ENCODE data around the gene RGS19. TPM values are rescaled to one million over a fixed set of nuclear protein-coding genes. Genes with fewer than 3 reads are reported as not detected.

The RGS19 gene
- total RNA-seq, 6 experiments from 2014 or later: 2.6 to 10.9 (median 5.7) TPM

DNA sequence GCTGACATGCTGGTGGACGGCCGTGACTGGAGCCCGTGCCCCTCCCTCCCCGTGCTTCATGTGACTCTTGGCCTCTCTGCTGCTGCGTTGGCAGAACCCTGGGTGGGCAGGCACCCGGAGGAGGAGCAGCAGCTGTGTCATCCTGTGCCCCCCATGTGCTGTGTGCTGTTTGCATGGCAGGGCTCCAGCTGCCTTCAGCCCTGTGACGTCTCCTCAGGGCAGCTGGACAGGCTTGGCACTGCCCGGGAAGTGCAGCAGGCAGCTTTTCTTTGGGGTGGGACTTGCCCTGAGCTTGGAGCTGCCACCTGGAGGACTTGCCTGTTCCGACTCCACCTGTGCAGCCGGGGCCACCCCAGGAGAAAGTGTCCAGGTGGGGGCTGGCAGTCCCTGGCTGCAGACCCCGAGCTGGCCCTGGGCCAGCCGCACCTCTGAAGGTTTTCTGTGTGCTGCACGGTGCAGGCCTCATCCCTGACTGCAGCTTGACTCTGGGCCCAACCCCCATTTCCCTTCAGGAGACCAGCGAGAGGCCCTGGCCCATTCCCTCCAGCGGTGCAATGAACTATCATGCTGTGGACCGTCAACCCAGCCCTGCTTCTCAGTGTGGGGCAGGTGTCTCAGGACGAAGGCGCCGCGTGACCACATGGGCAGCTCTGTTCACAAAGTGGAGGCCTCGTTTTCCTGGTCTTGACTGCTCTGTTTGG is 19.9 kb upstream of the RGS19 start:
- Histone ChIP-seq H3K27me3 (peaks cover 0 to 9% of the 10 kb centered on the region in 2 donors), H3K9me3 (no peaks in the 10 kb centered on the region), H3K4me1 (peaks cover 0 to 5% (median 0%) of the 10 kb centered on the region in 4 donors), H3K36me3 (no peaks in the 10 kb centered on the region), H3K4me3 (no peak overlapping the region), H3K27ac (no peak overlapping the region)
- ATAC-seq (no peak), DNase-seq (no peak)
- TF ChIP-seq POLR2A (IDR thresholded peaks at IDR 0.05): no peak
- TF ChIP-seq, protein P1, sequence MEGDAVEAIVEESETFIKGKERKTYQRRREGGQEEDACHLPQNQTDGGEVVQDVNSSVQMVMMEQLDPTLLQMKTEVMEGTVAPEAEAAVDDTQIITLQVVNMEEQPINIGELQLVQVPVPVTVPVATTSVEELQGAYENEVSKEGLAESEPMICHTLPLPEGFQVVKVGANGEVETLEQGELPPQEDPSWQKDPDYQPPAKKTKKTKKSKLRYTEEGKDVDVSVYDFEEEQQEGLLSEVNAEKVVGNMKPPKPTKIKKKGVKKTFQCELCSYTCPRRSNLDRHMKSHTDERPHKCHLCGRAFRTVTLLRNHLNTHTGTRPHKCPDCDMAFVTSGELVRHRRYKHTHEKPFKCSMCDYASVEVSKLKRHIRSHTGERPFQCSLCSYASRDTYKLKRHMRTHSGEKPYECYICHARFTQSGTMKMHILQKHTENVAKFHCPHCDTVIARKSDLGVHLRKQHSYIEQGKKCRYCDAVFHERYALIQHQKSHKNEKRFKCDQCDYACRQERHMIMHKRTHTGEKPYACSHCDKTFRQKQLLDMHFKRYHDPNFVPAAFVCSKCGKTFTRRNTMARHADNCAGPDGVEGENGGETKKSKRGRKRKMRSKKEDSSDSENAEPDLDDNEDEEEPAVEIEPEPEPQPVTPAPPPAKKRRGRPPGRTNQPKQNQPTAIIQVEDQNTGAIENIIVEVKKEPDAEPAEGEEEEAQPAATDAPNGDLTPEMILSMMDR (IDR thresholded peaks at IDR 0.05): no peak
- 96% methylated on average over 4 of the region's 21 CpGs for WGBS (ENCODE audit: insufficient coverage, low coverage, low lambda C conversion rate, missing lambda C conversion rate)
- intact Hi-C loops (cut with DNase I): no loop called here

DNA sequence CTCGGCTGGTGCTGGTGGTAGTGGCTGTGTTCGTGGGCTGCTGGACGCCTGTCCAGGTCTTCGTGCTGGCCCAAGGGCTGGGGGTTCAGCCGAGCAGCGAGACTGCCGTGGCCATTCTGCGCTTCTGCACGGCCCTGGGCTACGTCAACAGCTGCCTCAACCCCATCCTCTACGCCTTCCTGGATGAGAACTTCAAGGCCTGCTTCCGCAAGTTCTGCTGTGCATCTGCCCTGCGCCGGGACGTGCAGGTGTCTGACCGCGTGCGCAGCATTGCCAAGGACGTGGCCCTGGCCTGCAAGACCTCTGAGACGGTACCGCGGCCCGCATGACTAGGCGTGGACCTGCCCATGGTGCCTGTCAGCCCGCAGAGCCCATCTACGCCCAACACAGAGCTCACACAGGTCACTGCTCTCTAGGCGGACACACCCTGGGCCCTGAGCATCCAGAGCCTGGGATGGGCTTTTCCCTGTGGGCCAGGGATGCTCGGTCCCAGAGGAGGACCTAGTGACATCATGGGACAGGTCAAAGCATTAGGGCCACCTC is 19.2 kb upstream of the RGS19 start:
- Histone ChIP-seq H3K9me3 (no peaks in the 10 kb centered on the region), H3K27ac (no peak overlapping the region), H3K4me3 (no peak overlapping the region), H3K36me3 (no peaks in the 10 kb centered on the region), H3K27me3 (peaks cover 0 to 9% of the 10 kb centered on the region in 2 donors), H3K4me1 (peaks cover 0 to 5% (median 0%) of the 10 kb centered on the region in 4 donors)
- no peak for DNase-seq
- TF ChIP-seq POLR2A (IDR thresholded peaks at IDR 0.05): no peak
- TF ChIP-seq, protein P1 (IDR thresholded peaks at IDR 0.05): no peak
- WGBS (ENCODE audit: insufficient coverage, low coverage, low lambda C conversion rate, missing lambda C conversion rate): 86% methylated on average over 7 of the region's 28 CpGs
- intact Hi-C loops (cut with DNase I): no loop called here
- no peak for ATAC-seq

DNA sequence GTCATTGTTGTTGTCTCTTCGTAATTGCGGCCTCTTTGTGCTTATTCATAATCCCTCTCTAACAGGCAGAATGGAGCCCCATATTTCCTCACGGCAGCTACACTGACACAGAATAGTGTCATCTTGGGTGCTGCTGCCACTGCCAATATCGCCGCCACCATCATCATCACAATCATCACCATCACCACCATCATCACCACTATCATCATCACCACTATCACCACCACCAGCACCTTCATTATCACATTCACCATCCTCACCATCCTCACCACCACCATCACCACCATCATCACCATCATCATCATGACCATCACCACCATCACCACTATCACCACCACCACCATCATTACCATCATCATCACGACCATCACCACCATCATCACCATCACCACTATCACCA is 17.2 kb upstream of the RGS19 start:
- Histone ChIP-seq H3K4me1 (no peaks in the 10 kb centered on the region), H3K27me3 (peaks cover 0 to 5% of the 10 kb centered on the region in 2 donors), H3K36me3 (no peaks in the 10 kb centered on the region), H3K4me3 (no peak overlapping the region), H3K27ac (no peak overlapping the region), H3K9me3 (no peaks in the 10 kb centered on the region)
- WGBS (ENCODE audit: insufficient coverage, low coverage, low lambda C conversion rate, missing lambda C conversion rate): 52% methylated on average over 6 of the region's 6 CpGs
- DNase-seq: no peak
- intact Hi-C loops (cut with DNase I): no loop called here
- TF ChIP-seq, protein P1 (IDR thresholded peaks at IDR 0.05): no peak
- no peak for TF ChIP-seq POLR2A (IDR thresholded peaks at IDR 0.05)
- ATAC-seq: no peak

DNA sequence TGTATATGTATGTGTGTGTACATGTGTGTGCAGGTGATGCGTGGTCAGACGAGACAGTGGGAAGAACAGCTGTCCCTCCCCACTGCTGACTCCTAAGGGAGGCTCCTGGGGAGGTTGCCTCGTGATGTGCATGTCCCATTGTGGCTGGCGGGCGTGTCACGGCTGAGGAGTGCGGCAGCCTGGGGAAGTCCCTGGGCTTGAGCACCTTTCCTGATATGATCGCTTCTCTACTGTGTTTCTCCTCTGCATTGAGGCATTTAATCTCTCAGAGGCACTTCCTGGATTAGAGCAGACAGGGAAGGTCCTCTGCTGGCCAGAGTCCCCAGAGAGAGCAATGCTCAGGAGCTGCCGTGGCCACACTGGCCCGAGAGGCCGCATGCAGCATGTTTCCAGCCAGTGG is 16.6 kb upstream of the RGS19 start:
- H3K27ac ChIP-seq: no peak overlapping the region
- no peaks in the 10 kb centered on the region for H3K4me1 ChIP-seq
- no peaks in the 10 kb centered on the region for H3K9me3 ChIP-seq
- intact Hi-C loops (cut with DNase I): no loop called here
- DNase-seq (no peak), ATAC-seq (no peak)
- H3K4me3 ChIP-seq: no peak overlapping the region
- no peak for TF ChIP-seq POLR2A (IDR thresholded peaks at IDR 0.05)
- TF ChIP-seq, protein P1 (IDR thresholded peaks at IDR 0.05): no peak
- H3K36me3 ChIP-seq: no peaks in the 10 kb centered on the region
- H3K27me3 ChIP-seq: no peaks in the 10 kb centered on the region
- WGBS (ENCODE audit: insufficient coverage, low coverage, low lambda C conversion rate, missing lambda C conversion rate): 82% methylated on average over 9 of the region's 11 CpGs
